Suprapubic skin (tissue), 4 donors: ENCODE results near the gene DEPDC5. TPM values are rescaled to one million over a fixed set of nuclear protein-coding genes. Genes with fewer than 3 reads are reported as not detected.

Source experiments
- DNase-seq, 2 donors: peaks; one replicate each; pipeline ENCODE4 v3.0.0-alpha.2; 2019; ENCODE audit warnings: low spot score in 2 of 2
- H3K27ac ChIP-seq: fragments of 200-600 bp; sonication (generic); one replicate; pipeline ENCODE4 v1.5.1; 2019
- H3K27me3 ChIP-seq: fragments of 200-600 bp; sonication (generic); one replicate; pipeline ENCODE4 v1.5.1; 2019
- H3K36me3 ChIP-seq: fragments of 200-600 bp; sonication (generic); one replicate; pipeline ENCODE4 v1.5.1; 2019
- H3K4me1 ChIP-seq: fragments of 200-600 bp; sonication (generic); one replicate; pipeline ENCODE4 v1.5.1; 2019
- H3K4me3 ChIP-seq: fragments of 200-600 bp; sonication (generic); one replicate; pipeline ENCODE4 v1.5.1; 2019; ENCODE audit warnings: mild to moderate bottlenecking
- H3K9me3 ChIP-seq: fragments of 200-600 bp; sonication (generic); one replicate; pipeline ENCODE4 v1.5.1; 2019
- EP300 ChIP-seq: sonication (generic); formaldehyde crosslinking; IDR thresholded peaks from one replicate; pipeline ENCODE4 v1.6.1; 2017; ENCODE audit warnings: antibody characterized with exemption
- POLR2A ChIP-seq, 2 donors: fragments of 450-650 bp; IDR thresholded peaks; one replicate each; pipeline ENCODE4 v1.6.1; 2017; ENCODE audit warnings: antibody characterized with exemption in 2 of 2, mild to moderate bottlenecking in 2 of 2, moderate library complexity in 2 of 2
- POLR2AphosphoS5 ChIP-seq, 3 donors: sonication (generic); formaldehyde crosslinking; IDR thresholded peaks; one replicate each; pipeline ENCODE4 v1.6.1; 2017; ENCODE audit warnings: antibody characterized with exemption in 3 of 3
- WGBS: methylation state at CpG from one replicate; pipeline ENCODE4 v1.1.5; 2018; 5-methylcytosine and 5-hydroxymethylcytosine counted together
- total RNA-seq, 4 donors: library from RNA; depleted of rRNA; stranded (reverse); fragments of >200 nt; gene quantifications; one replicate each; pipeline ENCODE4 v1.1.0, GENCODE V29; 2016
- TF ChIP-seq, protein P1 (sequence below), 2 donors: fragments of 200-600 bp in 1 of 2; fragments of 450-650 bp in 1 of 2; sonication (generic) in 1 of 2; IDR thresholded peaks; one replicate each; pipeline ENCODE4 v1.5.1; 2016 to 2019; ENCODE audit warnings: antibody characterized with exemption in 2 of 2, mild to moderate bottlenecking in 1 of 2, moderate library complexity in 1 of 2

DEPDC5 gene
- total RNA-seq, 4 donors from 2014 or later: 10.2 to 35.6 (median 15.5) TPM

DNA sequence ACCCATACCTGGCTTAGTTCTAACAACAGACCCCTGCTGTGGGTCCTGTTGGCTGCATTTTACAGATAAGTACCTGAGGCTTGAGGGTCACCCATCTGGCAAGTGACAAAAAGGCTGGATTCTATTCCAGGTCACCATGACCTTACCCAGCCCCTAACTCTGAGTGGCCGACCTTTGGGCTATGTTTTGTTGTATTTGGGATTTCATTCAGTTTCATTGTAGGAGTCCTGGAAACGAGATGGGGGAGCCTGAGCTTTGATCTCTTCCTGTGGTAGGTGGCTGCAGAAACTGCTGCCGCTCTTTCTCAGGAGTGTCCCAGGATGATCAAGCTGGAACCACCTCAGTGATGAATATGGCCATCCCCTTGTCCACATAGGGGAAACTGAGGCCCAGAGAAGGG is 165.9 kb downstream of the DEPDC5 start:
- 84% methylated on average over 3 of the region's 3 CpGs for WGBS
- H3K27ac ChIP-seq: no peak overlapping the region
- no peak for DNase-seq

DNA sequence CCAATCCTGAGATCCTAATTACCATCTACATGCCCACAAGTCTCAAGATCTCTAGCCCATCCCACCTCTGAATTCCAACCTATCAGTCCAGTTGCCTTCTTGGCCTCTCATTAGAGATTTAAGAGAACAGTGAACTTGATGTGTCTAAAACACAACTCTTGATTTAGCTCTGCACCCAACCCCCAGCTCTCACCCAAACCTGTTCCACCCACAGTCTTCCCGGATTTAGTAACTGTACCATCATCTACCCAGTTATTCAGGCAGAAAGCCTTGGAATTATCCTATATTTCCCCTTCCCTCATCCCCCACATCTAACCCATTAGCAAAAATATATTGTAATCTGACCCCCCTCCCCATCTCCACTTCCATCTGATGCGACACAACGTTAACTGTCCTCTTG is 166.5 kb downstream of the DEPDC5 start:
- no peak overlapping the region for H3K27ac ChIP-seq
- no peaks in the 10 kb centered on the region for H3K4me1 ChIP-seq
- 96% methylated on average over 3 of the region's 3 CpGs for WGBS

More for the DNA sequence above, 165.9 kb downstream of the DEPDC5 start:
- Histone ChIP-seq H3K4me1 (no peaks in the 10 kb centered on the region), H3K36me3 (no peaks in the 10 kb centered on the region), H3K27me3 (no peaks in the 10 kb centered on the region), H3K9me3 (no peaks in the 10 kb centered on the region), H3K4me3 (no peak overlapping the region)
- TF ChIP-seq, protein P1, sequence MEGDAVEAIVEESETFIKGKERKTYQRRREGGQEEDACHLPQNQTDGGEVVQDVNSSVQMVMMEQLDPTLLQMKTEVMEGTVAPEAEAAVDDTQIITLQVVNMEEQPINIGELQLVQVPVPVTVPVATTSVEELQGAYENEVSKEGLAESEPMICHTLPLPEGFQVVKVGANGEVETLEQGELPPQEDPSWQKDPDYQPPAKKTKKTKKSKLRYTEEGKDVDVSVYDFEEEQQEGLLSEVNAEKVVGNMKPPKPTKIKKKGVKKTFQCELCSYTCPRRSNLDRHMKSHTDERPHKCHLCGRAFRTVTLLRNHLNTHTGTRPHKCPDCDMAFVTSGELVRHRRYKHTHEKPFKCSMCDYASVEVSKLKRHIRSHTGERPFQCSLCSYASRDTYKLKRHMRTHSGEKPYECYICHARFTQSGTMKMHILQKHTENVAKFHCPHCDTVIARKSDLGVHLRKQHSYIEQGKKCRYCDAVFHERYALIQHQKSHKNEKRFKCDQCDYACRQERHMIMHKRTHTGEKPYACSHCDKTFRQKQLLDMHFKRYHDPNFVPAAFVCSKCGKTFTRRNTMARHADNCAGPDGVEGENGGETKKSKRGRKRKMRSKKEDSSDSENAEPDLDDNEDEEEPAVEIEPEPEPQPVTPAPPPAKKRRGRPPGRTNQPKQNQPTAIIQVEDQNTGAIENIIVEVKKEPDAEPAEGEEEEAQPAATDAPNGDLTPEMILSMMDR (IDR thresholded peaks at IDR 0.05): no peak

DNA sequence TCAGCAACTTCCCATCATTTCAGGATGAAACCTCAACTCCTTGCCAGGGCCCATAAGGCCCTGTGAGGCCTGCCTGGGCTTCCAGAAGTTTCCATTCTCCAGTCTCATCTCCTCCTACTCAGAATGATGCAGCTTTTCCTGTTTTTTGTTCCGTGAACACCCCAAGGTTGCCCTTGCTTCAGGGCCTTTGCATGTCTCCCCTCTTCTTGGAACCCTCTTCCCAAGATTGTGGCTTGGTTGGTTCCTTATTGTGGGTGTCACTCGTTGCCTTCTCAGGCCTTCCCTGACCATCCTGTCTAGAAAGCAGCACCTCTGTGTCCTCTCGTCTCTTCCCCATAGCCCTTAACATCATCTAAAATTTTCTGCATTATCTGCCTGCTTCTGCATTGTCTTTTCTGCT is 167.3 kb downstream of the DEPDC5 start:
- Histone ChIP-seq H3K4me1 (no peaks in the 10 kb centered on the region), H3K27me3 (no peaks in the 10 kb centered on the region), H3K4me3 (no peak overlapping the region), H3K27ac (no peak overlapping the region), H3K9me3 (no peaks in the 10 kb centered on the region), H3K36me3 (no peaks in the 10 kb centered on the region)
- TF ChIP-seq, protein P1 (IDR thresholded peaks at IDR 0.05): no peak
- TF ChIP-seq EP300 (no peak), POLR2AphosphoS5 (IDR thresholded peaks at IDR 0.05) (no peak), POLR2A (IDR thresholded peaks at IDR 0.05) (no peak)
- WGBS: 91% methylated on average over 3 of the region's 3 CpGs
- DNase-seq: no peak

More for the DNA sequence above, 166.5 kb downstream of the DEPDC5 start:
- DNase-seq: no peak
- Histone ChIP-seq H3K4me3 (no peak overlapping the region), H3K27me3 (no peaks in the 10 kb centered on the region), H3K36me3 (no peaks in the 10 kb centered on the region), H3K9me3 (no peaks in the 10 kb centered on the region)
- TF ChIP-seq EP300 (no peak), POLR2AphosphoS5 (IDR thresholded peaks at IDR 0.05) (no peak), POLR2A (IDR thresholded peaks at IDR 0.05) (no peak)
- TF ChIP-seq, protein P1 (IDR thresholded peaks at IDR 0.05): no peak

- no peaks in the 10 kb centered on the region for H3K27me3 ChIP-seq
- DNase-seq: no peak
- no peak overlapping the region for H3K27ac ChIP-seq
- WGBS: 64% methylated on average over 6 of the region's 6 CpGs
- TF ChIP-seq POLR2A (IDR thresholded peaks at IDR 0.05): no peak
- TF ChIP-seq EP300: no peak
- TF ChIP-seq, protein P1 (IDR thresholded peaks at IDR 0.05): no peak
- no peak for TF ChIP-seq POLR2AphosphoS5 (IDR thresholded peaks at IDR 0.05)
- H3K36me3 ChIP-seq: no peaks in the 10 kb centered on the region
- H3K4me3 ChIP-seq: no peak overlapping the region
- H3K9me3 ChIP-seq: no peaks in the 10 kb centered on the region
- H3K4me1 ChIP-seq: no peaks in the 10 kb centered on the region
Measured at GRCh38 chr22:31922534-31922933, 168.7 kb downstream of the DEPDC5 start.

DNA sequence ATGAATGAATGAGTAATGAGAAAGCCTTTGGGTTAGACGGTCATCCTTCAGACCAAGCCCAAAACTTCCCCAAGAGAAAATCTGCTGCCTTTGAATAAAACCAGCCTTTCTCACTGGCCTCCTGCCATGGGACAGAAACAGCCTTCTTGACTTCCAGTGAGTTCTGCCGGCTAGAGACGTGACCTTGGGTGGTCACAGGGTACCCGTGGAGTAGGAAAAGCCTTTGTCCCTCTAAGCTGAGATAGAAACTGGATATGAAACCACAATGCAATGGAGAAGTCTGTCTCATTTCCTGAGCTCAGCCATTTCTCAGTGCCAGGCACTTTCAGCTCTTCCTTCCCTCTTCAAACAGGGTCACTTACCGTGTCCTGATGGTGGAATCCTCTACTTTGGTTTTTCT is 169.3 kb downstream of the DEPDC5 start:
- WGBS: 44% methylated on average over 5 of the region's 5 CpGs
- no peaks in the 10 kb centered on the region for H3K27me3 ChIP-seq
- TF ChIP-seq POLR2A (IDR thresholded peaks at IDR 0.05) (no peak), POLR2AphosphoS5 (IDR thresholded peaks at IDR 0.05) (no peak)
- H3K27ac ChIP-seq: no peak overlapping the region
- DNase-seq: no peak
- H3K9me3 ChIP-seq: no peaks in the 10 kb centered on the region
- no peak overlapping the region for H3K4me3 ChIP-seq
- H3K4me1 ChIP-seq: no peaks in the 10 kb centered on the region
- H3K36me3 ChIP-seq: no peaks in the 10 kb centered on the region

GRCh38 chr22:31923747-31924146 is 169.9 kb downstream of the DEPDC5 start:
- H3K4me1 ChIP-seq: no peaks in the 10 kb centered on the region
- H3K4me3 ChIP-seq: no peak overlapping the region
- H3K27ac ChIP-seq: no peak overlapping the region
- TF ChIP-seq POLR2AphosphoS5 (IDR thresholded peaks at IDR 0.05) (no peak), EP300 (no peak), POLR2A (IDR thresholded peaks at IDR 0.05) (no peak)
- TF ChIP-seq, protein P1 (IDR thresholded peaks at IDR 0.05): no peak
- no peaks in the 10 kb centered on the region for H3K9me3 ChIP-seq
- no peaks in the 10 kb centered on the region for H3K27me3 ChIP-seq
- 70% methylated on average over 2 of the region's 2 CpGs for WGBS
- no peaks in the 10 kb centered on the region for H3K36me3 ChIP-seq
- DNase-seq: no peak
